ENCODE results near the gene NFIB.

Gene NFIB

GRCh38 chr9:14248149-14248548 lies 65.8 kb downstream of the NFIB start:
- Mint-ChIP-seq H3K9me3 (no peaks in the 10 kb centered on the region), H3K27ac (ENCODE audit: low read depth) (no peak overlapping the region), H3K4me3 (no peak overlapping the region), H3K27me3 (no peaks in the 10 kb centered on the region), H3K36me3 (ENCODE audit: insufficient read depth) (no peaks in the 10 kb centered on the region), H3K4me1 (no peaks in the 10 kb centered on the region)
- ATAC-seq (replicated peaks; ENCODE audit: extremely low read depth, poor library complexity, severe bottlenecking) (no peak), DNase-seq (ENCODE audit: low spot score in 2 of 2) (no peak)

GRCh38 chr9:14247577-14247976 lies 66.4 kb downstream of the NFIB start:
- H3K4me3 Mint-ChIP-seq: no peak overlapping the region
- DNase-seq (ENCODE audit: low spot score in 2 of 2) (no peak), ATAC-seq (replicated peaks; ENCODE audit: extremely low read depth, poor library complexity, severe bottlenecking) (no peak)
- no peaks in the 10 kb centered on the region for H3K27me3 Mint-ChIP-seq
- H3K36me3 Mint-ChIP-seq (ENCODE audit: insufficient read depth): no peaks in the 10 kb centered on the region
- H3K9me3 Mint-ChIP-seq: no peaks in the 10 kb centered on the region
- H3K27ac Mint-ChIP-seq (ENCODE audit: low read depth): no peak overlapping the region
- no peaks in the 10 kb centered on the region for H3K4me1 Mint-ChIP-seq

GRCh38 chr9:14246951-14247350 lies 67.0 kb downstream of the NFIB start:
- no peaks in the 10 kb centered on the region for H3K4me1 Mint-ChIP-seq
- no peak overlapping the region for H3K27ac Mint-ChIP-seq (ENCODE audit: low read depth)
- H3K4me3 Mint-ChIP-seq: no peak overlapping the region
- no peak for DNase-seq (ENCODE audit: low spot score in 2 of 2)
- no peaks in the 10 kb centered on the region for H3K36me3 Mint-ChIP-seq (ENCODE audit: insufficient read depth)
- ATAC-seq (replicated peaks; ENCODE audit: extremely low read depth, poor library complexity, severe bottlenecking): no peak
- no peaks in the 10 kb centered on the region for H3K9me3 Mint-ChIP-seq
- no peaks in the 10 kb centered on the region for H3K27me3 Mint-ChIP-seq

GRCh38 chr9:14245901-14246525 lies 67.9 kb downstream of the NFIB start:
- Mint-ChIP-seq H3K9me3 (no peaks in the 10 kb centered on the region), H3K27ac (ENCODE audit: low read depth) (no peak overlapping the region)
- DNase-seq (ENCODE audit: low spot score in 2 of 2): no peak

GRCh38 chr9:14243514-14244042 lies 70.4 kb downstream of the NFIB start:
- H3K4me3 Mint-ChIP-seq: no peak overlapping the region
- DNase-seq (ENCODE audit: low spot score in 2 of 2) (no peak), ATAC-seq (replicated peaks; ENCODE audit: extremely low read depth, poor library complexity, severe bottlenecking) (no peak)
- no peaks in the 10 kb centered on the region for H3K9me3 Mint-ChIP-seq
- H3K4me1 Mint-ChIP-seq: no peaks in the 10 kb centered on the region
- H3K27me3 Mint-ChIP-seq: no peaks in the 10 kb centered on the region
- H3K36me3 Mint-ChIP-seq (ENCODE audit: insufficient read depth): no peaks in the 10 kb centered on the region
- no peak overlapping the region for H3K27ac Mint-ChIP-seq (ENCODE audit: low read depth)

More at GRCh38 chr9:14245901-14246525, 67.9 kb downstream of the NFIB start:
- Mint-ChIP-seq H3K36me3 (ENCODE audit: insufficient read depth) (no peaks in the 10 kb centered on the region), H3K4me1 (no peaks in the 10 kb centered on the region), H3K4me3 (no peak overlapping the region), H3K27me3 (no peaks in the 10 kb centered on the region)
- no peak for ATAC-seq (replicated peaks; ENCODE audit: extremely low read depth, poor library complexity, severe bottlenecking)

GRCh38 chr9:14242150-14242805 lies 71.7 kb downstream of the NFIB start:
- Mint-ChIP-seq H3K36me3 (ENCODE audit: insufficient read depth) (no peaks in the 10 kb centered on the region), H3K4me1 (no peaks in the 10 kb centered on the region), H3K9me3 (no peaks in the 10 kb centered on the region), H3K4me3 (no peak overlapping the region), H3K27ac (ENCODE audit: low read depth) (no peak overlapping the region), H3K27me3 (peaks cover 11% of the 10 kb centered on the region)
- no peak for DNase-seq (ENCODE audit: low spot score in 2 of 2)
- no peak for ATAC-seq (replicated peaks; ENCODE audit: extremely low read depth, poor library complexity, severe bottlenecking)

GRCh38 chr9:14240537-14240936 lies 73.4 kb downstream of the NFIB start:
- Mint-ChIP-seq H3K4me1 (no peaks in the 10 kb centered on the region), H3K9me3 (no peaks in the 10 kb centered on the region), H3K36me3 (ENCODE audit: insufficient read depth) (no peaks in the 10 kb centered on the region), H3K27ac (ENCODE audit: low read depth) (no peak overlapping the region), H3K27me3 (peaks cover 17% of the 10 kb centered on the region), H3K4me3 (no peak overlapping the region)
- no peak for DNase-seq (ENCODE audit: low spot score in 2 of 2)
- ATAC-seq (replicated peaks; ENCODE audit: extremely low read depth, poor library complexity, severe bottlenecking): no peak

- ATAC-seq (replicated peaks; ENCODE audit: extremely low read depth, poor library complexity, severe bottlenecking): no peak
- Mint-ChIP-seq H3K4me3 (no peak overlapping the region), H3K9me3 (no peaks in the 10 kb centered on the region), H3K4me1 (no peaks in the 10 kb centered on the region), H3K27me3 (peaks cover 17% of the 10 kb centered on the region), H3K36me3 (ENCODE audit: insufficient read depth) (no peaks in the 10 kb centered on the region), H3K27ac (ENCODE audit: low read depth) (no peak overlapping the region)
- no peak for DNase-seq (ENCODE audit: low spot score in 2 of 2)
Measured at GRCh38 chr9:14238518-14238917, 75.4 kb downstream of the NFIB start.

GRCh38 chr9:14238079-14238478 lies 75.9 kb downstream of the NFIB start:
- Mint-ChIP-seq H3K4me3 (no peak overlapping the region), H3K27me3 (peaks cover 17% of the 10 kb centered on the region), H3K36me3 (ENCODE audit: insufficient read depth) (no peaks in the 10 kb centered on the region), H3K27ac (ENCODE audit: low read depth) (no peak overlapping the region), H3K9me3 (no peaks in the 10 kb centered on the region), H3K4me1 (no peaks in the 10 kb centered on the region)
- DNase-seq (ENCODE audit: low spot score in 2 of 2) (no peak), ATAC-seq (replicated peaks; ENCODE audit: extremely low read depth, poor library complexity, severe bottlenecking) (no peak)

GRCh38 chr9:14236591-14236990 lies 77.3 kb downstream of the NFIB start:
- DNase-seq (ENCODE audit: low spot score in 2 of 2): no peak
- Mint-ChIP-seq H3K9me3 (no peaks in the 10 kb centered on the region), H3K27ac (ENCODE audit: low read depth) (no peak overlapping the region), H3K4me3 (no peak overlapping the region), H3K36me3 (ENCODE audit: insufficient read depth) (no peaks in the 10 kb centered on the region), H3K4me1 (no peaks in the 10 kb centered on the region), H3K27me3 (peaks cover 17% of the 10 kb centered on the region)
- no peak for ATAC-seq (replicated peaks; ENCODE audit: extremely low read depth, poor library complexity, severe bottlenecking)

GRCh38 chr9:14232111-14232510 lies 81.8 kb downstream of the NFIB start:
- ATAC-seq (replicated peaks; ENCODE audit: extremely low read depth, poor library complexity, severe bottlenecking): no peak
- peaks cover 4% of the 10 kb centered on the region for H3K27me3 Mint-ChIP-seq
- H3K4me3 Mint-ChIP-seq: no peak overlapping the region
- no peaks in the 10 kb centered on the region for H3K9me3 Mint-ChIP-seq
- DNase-seq (ENCODE audit: low spot score in 2 of 2): no peak
- H3K27ac Mint-ChIP-seq (ENCODE audit: low read depth): no peak overlapping the region
- no peaks in the 10 kb centered on the region for H3K36me3 Mint-ChIP-seq (ENCODE audit: insufficient read depth)
- H3K4me1 Mint-ChIP-seq: no peaks in the 10 kb centered on the region

GRCh38 chr9:14231196-14231990 lies 82.5 kb downstream of the NFIB start:
- ATAC-seq (replicated peaks; ENCODE audit: extremely low read depth, poor library complexity, severe bottlenecking) (no peak), DNase-seq (ENCODE audit: low spot score in 2 of 2) (no peak)
- H3K36me3 Mint-ChIP-seq (ENCODE audit: insufficient read depth): no peaks in the 10 kb centered on the region
- no peaks in the 10 kb centered on the region for H3K4me1 Mint-ChIP-seq
- no peak overlapping the region for H3K4me3 Mint-ChIP-seq
- H3K9me3 Mint-ChIP-seq: no peaks in the 10 kb centered on the region
- H3K27me3 Mint-ChIP-seq: no peaks in the 10 kb centered on the region
- no peak overlapping the region for H3K27ac Mint-ChIP-seq (ENCODE audit: low read depth)

GRCh38 chr9:14228602-14229001 lies 85.3 kb downstream of the NFIB start:
- Mint-ChIP-seq H3K4me3 (no peak overlapping the region), H3K4me1 (no peaks in the 10 kb centered on the region), H3K27me3 (no peaks in the 10 kb centered on the region), H3K27ac (ENCODE audit: low read depth) (no peak overlapping the region), H3K36me3 (ENCODE audit: insufficient read depth) (no peaks in the 10 kb centered on the region), H3K9me3 (no peaks in the 10 kb centered on the region)
- DNase-seq (ENCODE audit: low spot score in 2 of 2): no peak
- no peak for ATAC-seq (replicated peaks; ENCODE audit: extremely low read depth, poor library complexity, severe bottlenecking)

All from central memory CD8-positive, alpha-beta T cell (primary cell).